ENCODE results near the gene MYL11.

Gene MYL11

DNA sequence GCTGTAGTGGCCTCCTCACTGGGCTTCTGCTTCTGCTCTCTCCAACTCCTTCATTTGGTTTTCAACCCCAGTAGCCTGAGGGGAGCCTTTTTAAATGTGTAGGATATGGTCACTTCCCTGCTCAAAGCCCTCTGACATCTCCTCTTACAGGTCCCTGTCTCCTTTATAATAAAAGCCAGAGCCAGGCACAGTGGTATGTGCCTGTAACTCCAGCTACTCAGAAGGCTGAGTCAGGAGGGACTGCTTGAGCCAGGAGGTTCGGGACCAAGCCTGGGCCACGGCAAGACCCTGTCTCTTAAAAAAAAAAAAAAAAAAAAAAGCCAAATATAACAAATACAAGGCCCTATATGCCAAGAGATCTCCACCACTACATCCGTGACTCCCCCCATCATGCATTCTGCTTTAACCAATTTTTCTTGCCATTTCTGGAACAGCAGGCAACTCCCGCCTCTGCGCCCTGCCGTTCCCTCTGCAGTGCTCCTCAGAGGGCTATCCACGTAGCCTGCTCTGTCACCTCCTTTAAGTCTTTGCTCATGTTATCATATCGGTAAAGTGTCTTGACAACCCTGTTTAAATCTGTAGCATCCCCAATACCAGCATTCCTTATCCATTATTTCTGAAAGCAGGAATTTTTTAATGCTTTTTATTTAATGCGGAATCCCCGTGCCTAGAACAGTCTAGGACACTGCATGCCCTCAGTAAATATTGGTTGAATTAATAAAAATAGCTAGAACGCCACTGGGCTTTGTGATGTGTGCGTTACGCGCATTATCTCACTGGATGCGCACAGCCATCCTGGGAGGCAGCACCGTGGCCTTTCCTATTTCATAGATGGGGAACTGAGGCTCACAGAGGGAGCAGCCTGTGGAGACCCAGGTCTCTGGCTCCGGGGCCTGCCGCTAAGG lies 42.3 kb downstream of the MYL11 start:
- TF ChIP-seq SP1 (IDR thresholded peaks at IDR 0.05) = no peak
- ChIA-PET POLR2A (interaction anchor here (0.8 to 1.5 kb wide), 3 partner anchors 10 to 193 kb away, joined by 3 to 6 read pairs (median 5); partner anchors contain the start of genes DCTPP1, ZNF689 and ZNF771), CTCF (no interaction called here)
- DNase-seq (ENCODE audit: extremely low spot score) = no peak

DNA sequence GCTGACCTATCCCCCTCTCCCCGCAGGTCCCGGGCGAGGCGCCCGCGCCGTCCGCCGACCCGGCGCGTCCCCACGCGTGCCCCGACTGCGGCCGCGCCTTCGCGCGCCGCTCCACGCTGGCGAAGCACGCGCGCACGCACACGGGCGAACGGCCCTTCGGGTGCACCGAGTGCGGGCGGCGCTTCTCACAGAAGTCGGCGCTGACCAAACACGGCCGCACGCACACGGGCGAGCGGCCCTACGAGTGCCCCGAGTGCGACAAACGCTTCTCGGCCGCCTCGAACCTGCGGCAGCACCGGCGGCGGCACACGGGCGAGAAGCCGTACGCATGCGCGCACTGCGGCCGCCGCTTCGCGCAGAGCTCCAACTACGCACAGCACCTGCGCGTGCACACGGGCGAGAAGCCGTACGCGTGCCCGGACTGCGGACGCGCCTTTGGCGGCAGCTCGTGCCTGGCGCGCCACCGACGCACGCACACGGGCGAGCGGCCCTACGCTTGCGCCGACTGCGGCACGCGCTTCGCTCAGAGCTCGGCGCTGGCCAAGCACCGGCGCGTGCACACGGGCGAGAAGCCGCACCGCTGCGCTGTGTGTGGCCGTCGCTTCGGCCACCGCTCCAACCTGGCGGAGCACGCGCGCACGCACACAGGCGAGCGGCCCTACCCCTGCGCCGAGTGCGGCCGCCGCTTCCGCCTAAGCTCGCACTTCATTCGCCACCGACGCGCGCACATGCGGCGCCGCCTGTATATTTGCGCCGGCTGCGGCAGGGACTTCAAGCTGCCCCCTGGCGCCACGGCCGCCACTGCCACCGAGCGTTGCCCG lies 43.1 kb downstream of the MYL11 start:
- ChIA-PET CTCF (interaction anchor here (1.9 to 2.3 kb wide), 2 partner anchors 9 to 12 kb away, joined by 4 to 6 read pairs; partner anchors contain the start of gene DCTPP1), POLR2A (interaction anchor here (1.7 kb wide), 1 partner anchor 12 kb away, joined by 5 read pairs; the partner anchor contains the start of gene DCTPP1)
- TF ChIP-seq ARNT (IDR thresholded peaks at IDR 0.05) (peak; percentile 74), SUZ12 (IDR thresholded peaks at IDR 0.05) (no peak), CTBP1 (IDR thresholded peaks at IDR 0.05; ENCODE audit: borderline replicate concordance) (no peak), SP1 (IDR thresholded peaks at IDR 0.05) (no peak)
- DNase-seq (ENCODE audit: extremely low spot score) = peak; percentile 63

DNA sequence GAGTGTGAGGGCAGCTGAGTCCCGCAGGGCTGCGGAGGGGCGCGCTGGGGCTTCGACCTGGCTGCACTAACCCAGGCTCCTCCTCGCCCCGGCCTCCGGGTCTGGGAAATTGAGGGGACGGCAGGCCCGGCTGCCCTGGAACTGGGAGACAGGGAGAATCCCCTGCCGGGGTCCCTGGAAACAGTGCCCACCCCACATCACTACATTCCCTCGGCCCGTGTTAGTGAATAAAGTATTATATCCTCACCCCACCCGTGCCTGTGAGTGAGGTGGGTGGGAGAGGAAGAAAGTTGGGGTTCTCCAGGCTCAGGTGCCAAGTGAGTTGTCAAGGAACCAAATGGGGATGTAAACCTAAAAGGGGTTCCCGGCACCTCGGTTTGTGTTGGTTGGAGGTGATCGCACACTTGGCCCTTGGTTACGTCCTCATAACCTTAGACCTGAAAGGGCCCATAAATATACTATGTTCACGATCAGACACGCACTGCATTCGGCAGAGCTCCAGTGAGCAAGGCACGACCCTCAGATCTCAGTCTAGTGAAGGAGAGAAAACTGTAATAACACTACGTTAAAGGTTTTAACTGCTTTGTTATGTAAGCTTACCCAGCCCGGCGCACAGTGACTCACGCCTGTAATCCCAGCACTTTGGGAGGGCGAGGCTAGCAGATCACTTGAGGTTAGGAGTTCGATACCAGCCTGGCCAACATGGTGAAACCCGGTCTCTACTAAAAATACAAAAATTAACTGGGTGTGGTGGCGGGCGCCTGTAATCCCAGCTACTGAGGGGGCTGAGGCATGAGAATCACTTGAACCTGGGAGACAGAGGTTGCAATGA lies 44.0 kb downstream of the MYL11 start:
- TF ChIP-seq HDGF (IDR thresholded peaks at IDR 0.05; ENCODE audit: borderline replicate concordance) = no peak
- TF ChIP-seq SP1 (IDR thresholded peaks at IDR 0.05) = no peak
- TF ChIP-seq L3MBTL2 (conservative IDR thresholded peaks at IDR 0.05) = no peak
- no peak for TF ChIP-seq ELF4 (IDR thresholded peaks at IDR 0.05)
- TF ChIP-seq ZNF384 (IDR thresholded peaks at IDR 0.05) = no peak
- no peak for TF ChIP-seq ARNT (IDR thresholded peaks at IDR 0.05)
- TF ChIP-seq FOXA1 (IDR thresholded peaks at IDR 0.05) = no peak
- TF ChIP-seq FOXM1 (IDR thresholded peaks at IDR 0.05; ENCODE audit: borderline replicate concordance) = no peak
- no peak for TF ChIP-seq NFRKB (IDR thresholded peaks at IDR 0.05)
- no peak for TF ChIP-seq BHLHE40 (IDR thresholded peaks at IDR 0.05; ENCODE audit: borderline replicate concordance)
- TF ChIP-seq, protein P1, sequence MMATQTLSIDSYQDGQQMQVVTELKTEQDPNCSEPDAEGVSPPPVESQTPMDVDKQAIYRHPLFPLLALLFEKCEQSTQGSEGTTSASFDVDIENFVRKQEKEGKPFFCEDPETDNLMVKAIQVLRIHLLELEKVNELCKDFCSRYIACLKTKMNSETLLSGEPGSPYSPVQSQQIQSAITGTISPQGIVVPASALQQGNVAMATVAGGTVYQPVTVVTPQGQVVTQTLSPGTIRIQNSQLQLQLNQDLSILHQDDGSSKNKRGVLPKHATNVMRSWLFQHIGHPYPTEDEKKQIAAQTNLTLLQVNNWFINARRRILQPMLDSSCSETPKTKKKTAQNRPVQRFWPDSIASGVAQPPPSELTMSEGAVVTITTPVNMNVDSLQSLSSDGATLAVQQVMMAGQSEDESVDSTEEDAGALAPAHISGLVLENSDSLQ (IDR thresholded peaks at IDR 0.05) = no peak
- TF ChIP-seq SUZ12 (IDR thresholded peaks at IDR 0.05) = no peak
- TF ChIP-seq CTBP1 (IDR thresholded peaks at IDR 0.05; ENCODE audit: borderline replicate concordance) = no peak
- TF ChIP-seq TARDBP (IDR thresholded peaks at IDR 0.05) = no peak
- TF ChIP-seq FOXK2 (IDR thresholded peaks at IDR 0.05) = no peak
- DNase-seq (ENCODE audit: extremely low spot score) = no peak
- POLR2A ChIA-PET = interaction anchor here (1.7 kb wide), 1 partner anchor 11 kb away, joined by 5 read pairs; the partner anchor contains the start of gene DCTPP1
- CTCF ChIA-PET = interaction anchor here (1.9 to 2.3 kb wide), 2 partner anchors 9 to 11 kb away, joined by 4 to 6 read pairs; partner anchors contain the start of gene DCTPP1

DNA sequence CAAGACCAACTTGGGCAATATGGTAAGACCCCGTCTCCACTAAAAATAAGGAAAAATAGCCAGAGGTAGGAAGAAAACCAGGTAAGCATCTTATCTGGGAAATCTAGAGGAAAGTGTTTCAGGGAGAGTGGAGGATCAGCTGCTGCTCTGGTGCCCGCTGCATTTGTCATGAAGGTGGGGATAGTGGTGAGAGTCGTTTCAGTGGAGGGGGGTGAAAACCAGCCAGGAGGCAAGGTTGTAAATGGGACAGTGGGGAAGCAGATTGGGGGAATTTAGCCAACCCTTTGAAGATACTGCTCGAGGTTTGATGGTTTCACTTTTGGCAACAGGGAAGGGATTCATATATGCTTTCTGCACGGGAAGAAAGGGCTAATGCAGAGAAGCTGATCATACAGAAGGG lies 46.4 kb downstream of the MYL11 start:
- no peak for TF ChIP-seq ARNT (IDR thresholded peaks at IDR 0.05)
- TF ChIP-seq BHLHE40 (IDR thresholded peaks at IDR 0.05; ENCODE audit: borderline replicate concordance) = no peak
- TF ChIP-seq, protein P1 (IDR thresholded peaks at IDR 0.05) = no peak
- no peak for TF ChIP-seq TARDBP (IDR thresholded peaks at IDR 0.05)
- no peak for DNase-seq (ENCODE audit: extremely low spot score)
- ChIA-PET POLR2A (interaction anchor here (1.1 to 2.0 kb wide), 4 partner anchors 9 to 25 kb away, joined by 3 to 8 read pairs (median 3); partner anchors contain the start of gene DCTPP1), CTCF (interaction anchor here (1.6 to 1.7 kb wide), 2 partner anchors 9 to 12 kb away, joined by 6 to 7 read pairs; partner anchors contain the start of gene DCTPP1)

Data from HEK293T (cell line).